Hepatocyte (in vitro differentiated cells): ENCODE measurements around the gene PHOSPHO2. TPM values are rescaled to one million over a fixed set of nuclear protein-coding genes. Genes with fewer than 3 reads are reported as not detected.
"Not testable (repeated sequence)": the region's sequence is repeated elsewhere in the genome, so short reads cannot be mapped to it uniquely, and the experiment has no call there.

Experiments
- DNase-seq: peaks from one replicate; pipeline ENCODE4 v3.0.0-alpha.2; 2016; ENCODE audit warnings: low spot score
- H2AFZ ChIP-seq: fragments of 200-600 bp; sonication (generic); 2 replicates; pipeline ENCODE4 v1.6.0; 2016; ENCODE audit warnings: antibody characterized with exemption, mild to moderate bottlenecking
- H3K27ac ChIP-seq: fragments of 200-600 bp; sonication (generic); 2 replicates; pipeline ENCODE4 v1.5.1; 2016; ENCODE audit warnings: mild to moderate bottlenecking
- H3K27me3 ChIP-seq: fragments of 200-600 bp; sonication (generic); 2 replicates; pipeline ENCODE4 v1.6.1; 2016
- H3K36me3 ChIP-seq: fragments of 200-600 bp; sonication (generic); replicated peaks from 2 replicates; pipeline ENCODE4 v1.5.1; 2016; ENCODE audit warnings: low read depth; ENCODE audit not compliant: insufficient read depth
- H3K4me1 ChIP-seq: fragments of 200-600 bp; sonication (generic); 2 replicates; pipeline ENCODE4 v1.5.1; 2016; ENCODE audit warnings: mild to moderate bottlenecking, moderate library complexity; ENCODE audit not compliant: insufficient read depth
- H3K4me2 ChIP-seq: fragments of 200-600 bp; sonication (generic); 2 replicates; pipeline ENCODE4 v1.6.0; 2016
- H3K4me3 ChIP-seq: fragments of 200-600 bp; sonication (generic); 2 replicates; pipeline ENCODE4 v1.5.1; 2016; ENCODE audit warnings: mild to moderate bottlenecking
- H3K79me2 ChIP-seq: fragments of 200-600 bp; sonication (generic); 2 replicates; pipeline ENCODE4 v1.6.0; 2017; ENCODE audit warnings: mild to moderate bottlenecking
- H3K9me2 ChIP-seq: fragments of 200-600 bp; sonication (generic); replicated peaks from 2 replicates; pipeline ENCODE4 v1.6.0; 2017; ENCODE audit warnings: mild to moderate bottlenecking; ENCODE audit not compliant: insufficient read depth
- H3K9me3 ChIP-seq: fragments of 200-600 bp; sonication (generic); 2 replicates; pipeline ENCODE4 v1.5.1; 2016; ENCODE audit warnings: low read depth, mild to moderate bottlenecking
- H4K20me1 ChIP-seq: fragments of 200-600 bp; sonication (generic); 2 replicates; pipeline ENCODE4 v1.6.0; 2016; ENCODE audit warnings: mild to moderate bottlenecking; ENCODE audit not compliant: insufficient read depth, poor library complexity, severe bottlenecking
- CTCF ChIP-seq: fragments of 200-600 bp; sonication (generic); IDR thresholded peaks from 2 replicates; pipeline ENCODE4 v1.5.1; 2016; ENCODE audit warnings: antibody characterized with exemption, mild to moderate bottlenecking; ENCODE audit not compliant: poor library complexity
- EZH2 ChIP-seq: fragments of 200-600 bp; sonication (generic); IDR thresholded peaks from 2 replicates; pipeline ENCODE4 v1.6.1; 2016; ENCODE audit warnings: antibody characterized with exemption, mild to moderate bottlenecking, borderline replicate concordance
- EZH2phosphoT487 ChIP-seq: fragments of 200-600 bp; sonication (generic); IDR thresholded peaks from one replicate; pipeline ENCODE4 v1.6.1; 2018; ENCODE audit warnings: antibody characterized with exemption, mild to moderate bottlenecking, low read depth, moderate library complexity; ENCODE audit not compliant: unreplicated experiment, severe bottlenecking
- WGBS: methylation state at CpG from one replicate; pipeline ENCODE4 v1.1.6; 2016; ENCODE audit warnings: low lambda C conversion rate; ENCODE audit errors: missing lambda C conversion rate; 5-methylcytosine and 5-hydroxymethylcytosine counted together
- polyA plus RNA-seq: library from polyadenylated mRNA; unstranded; fragments of >200 nt; fragmentation: Nextera tagmentation; extraction: Ambion mirVana; gene quantifications from 2 replicates; pipeline ENCODE4 v1.2.1, GENCODE V29; 2016
- total RNA-seq: library from RNA; depleted of rRNA; stranded (reverse); fragments of >200 nt; gene quantifications from 2 replicates; pipeline ENCODE4 v1.2.3, GENCODE V29; 2014

PHOSPHO2 gene
- total and polyA plus RNA-seq, 2 experiments from 2014 or later = 7.2 to 8.7 TPM

- no peak for DNase-seq
Measured at GRCh38 chr2:169676850-169677249, 17.4 kb upstream of the PHOSPHO2 start.

GRCh38 chr2:169683054-169683424, 11.2 kb upstream of the PHOSPHO2 start:
- Histone ChIP-seq H3K4me2 (no peak overlapping the region), H3K36me3 (no peaks in the 10 kb centered on the region), H3K9me2 (no peaks in the 10 kb centered on the region), H3K27me3 (no peaks in the 10 kb centered on the region), H3K4me3 (no peak overlapping the region), H3K27ac (no peak overlapping the region), H3K4me1 (no peaks in the 10 kb centered on the region), H2AFZ (no peak overlapping the region), H4K20me1 (no peaks in the 10 kb centered on the region), H3K9me3 (no peaks in the 10 kb centered on the region), H3K79me2 (no peaks in the 10 kb centered on the region)
- TF ChIP-seq EZH2 = no peak
- DNase-seq = no peak
- 66% methylated on average over 3 of the region's 3 CpGs for WGBS

More at GRCh38 chr2:169676850-169677249, 17.4 kb upstream of the PHOSPHO2 start:
- Histone ChIP-seq H3K4me1 (no peaks in the 10 kb centered on the region), H3K4me2 (no peak overlapping the region), H2AFZ (no peak overlapping the region), H4K20me1 (no peaks in the 10 kb centered on the region), H3K4me3 (no peak overlapping the region), H3K79me2 (no peaks in the 10 kb centered on the region), H3K36me3 (no peaks in the 10 kb centered on the region), H3K9me3 (no peaks in the 10 kb centered on the region), H3K27me3 (no peaks in the 10 kb centered on the region), H3K9me2 (no peaks in the 10 kb centered on the region), H3K27ac (no peak overlapping the region)
- no peak for TF ChIP-seq CTCF
- no peak for TF ChIP-seq EZH2
- 90% methylated on average over 6 of the region's 6 CpGs for WGBS

GRCh38 chr2:169683425-169684134, 10.7 kb upstream of the PHOSPHO2 start:
- Histone ChIP-seq H3K9me3 (no peaks in the 10 kb centered on the region), H3K27me3 (no peaks in the 10 kb centered on the region), H3K79me2 (no peaks in the 10 kb centered on the region), H3K9me2 (no peaks in the 10 kb centered on the region), H3K27ac (no peak overlapping the region), H3K4me3 (no peak overlapping the region), H3K4me2 (no peak overlapping the region), H4K20me1 (no peaks in the 10 kb centered on the region), H2AFZ (no peak overlapping the region), H3K36me3 (no peaks in the 10 kb centered on the region), H3K4me1 (no peaks in the 10 kb centered on the region)
- TF ChIP-seq EZH2phosphoT487 (no peak), CTCF (no peak), EZH2 (no peak)
- no peak for DNase-seq
- WGBS = 62% methylated on average over 3 of the region's 3 CpGs

GRCh38 chr2:169684135-169684565, 10.1 kb upstream of the PHOSPHO2 start:
- Histone ChIP-seq H3K4me2 (no peak overlapping the region), H3K27ac (no peak overlapping the region), H3K9me2 (no peaks in the 10 kb centered on the region), H3K4me3 (no peak overlapping the region), H3K36me3 (no peaks in the 10 kb centered on the region), H4K20me1 (no peaks in the 10 kb centered on the region), H3K9me3 (no peaks in the 10 kb centered on the region), H3K4me1 (no peaks in the 10 kb centered on the region), H3K79me2 (no peaks in the 10 kb centered on the region), H3K27me3 (no peaks in the 10 kb centered on the region), H2AFZ (no peak overlapping the region)
- no peak for DNase-seq
- TF ChIP-seq EZH2 (no peak), CTCF (no peak), EZH2phosphoT487 (no peak)
- 92% methylated on average over 3 of the region's 3 CpGs for WGBS

GRCh38 chr2:169684712-169685111, 9.6 kb upstream of the PHOSPHO2 start:
- H3K27ac ChIP-seq, H3K9me3 ChIP-seq, H4K20me1 ChIP-seq, H2AFZ ChIP-seq, DNase-seq, H3K4me3 ChIP-seq, H3K4me2 ChIP-seq, H3K36me3 ChIP-seq, H3K27me3 ChIP-seq, H3K4me1 ChIP-seq, H3K79me2 ChIP-seq, H3K9me2 ChIP-seq: not testable (repeated sequence)
- 92% methylated on average over 2 of the region's 2 CpGs for WGBS

- H4K20me1 ChIP-seq, H3K36me3 ChIP-seq, H3K79me2 ChIP-seq, H3K9me3 ChIP-seq, H3K4me3 ChIP-seq, H3K4me1 ChIP-seq, H3K27ac ChIP-seq, H3K4me2 ChIP-seq, DNase-seq, H3K9me2 ChIP-seq, H2AFZ ChIP-seq, H3K27me3 ChIP-seq: not testable (repeated sequence)
- 85% methylated on average over 4 of the region's 4 CpGs for WGBS
Measured at GRCh38 chr2:169686825-169687224, 7.4 kb upstream of the PHOSPHO2 start.
